BE2C (cell line): ENCODE results near the gene KRT76.
"Not testable (repeated sequence)": the region's sequence is repeated elsewhere in the genome, so short reads cannot be mapped to it uniquely, and the experiment has no call there.

ENCODE experiments used
- DNase-seq: peaks from one replicate; pipeline ENCODE4 v3.0.0-alpha.2; 2020
- H3K27me3 ChIP-seq: fragments of 250-450 bp; sonication (Bioruptor Pico); 2 replicates; pipeline ENCODE4 v1.5.1; 2020; ENCODE audit warnings: mild to moderate bottlenecking
- H3K36me3 ChIP-seq: fragments of 250-450 bp; sonication (Bioruptor Pico); 2 replicates; pipeline ENCODE4 v1.5.1; 2020; ENCODE audit warnings: mild to moderate bottlenecking
- H3K4me1 ChIP-seq: fragments of 250-450 bp; sonication (Bioruptor Pico); 2 replicates; pipeline ENCODE4 v1.5.1; 2020
- H3K4me3 ChIP-seq: 2 replicates; pipeline ENCODE4 v1.5.1; 2011; ENCODE audit warnings: low read depth, low read length
- H3K9me3 ChIP-seq: fragments of 250-450 bp; sonication (Bioruptor Pico); 2 replicates; pipeline ENCODE4 v1.5.1; 2020
- TF ChIP-seq, protein P1 (sequence below): IDR thresholded peaks from 2 replicates; pipeline ENCODE4 v1.5.1; 2012; ENCODE audit warnings: mild to moderate bottlenecking, low read depth, low read length

KRT76 gene

GRCh38 chr12:52763991-52764390 is 13.2 kb downstream of the KRT76 start:
- no peaks in the 10 kb centered on the region for H3K36me3 ChIP-seq
- no peaks in the 10 kb centered on the region for H3K9me3 ChIP-seq
- no peak overlapping the region for H3K4me3 ChIP-seq
- DNase-seq, result no peak
- no peaks in the 10 kb centered on the region for H3K4me1 ChIP-seq
- TF ChIP-seq, protein P1, sequence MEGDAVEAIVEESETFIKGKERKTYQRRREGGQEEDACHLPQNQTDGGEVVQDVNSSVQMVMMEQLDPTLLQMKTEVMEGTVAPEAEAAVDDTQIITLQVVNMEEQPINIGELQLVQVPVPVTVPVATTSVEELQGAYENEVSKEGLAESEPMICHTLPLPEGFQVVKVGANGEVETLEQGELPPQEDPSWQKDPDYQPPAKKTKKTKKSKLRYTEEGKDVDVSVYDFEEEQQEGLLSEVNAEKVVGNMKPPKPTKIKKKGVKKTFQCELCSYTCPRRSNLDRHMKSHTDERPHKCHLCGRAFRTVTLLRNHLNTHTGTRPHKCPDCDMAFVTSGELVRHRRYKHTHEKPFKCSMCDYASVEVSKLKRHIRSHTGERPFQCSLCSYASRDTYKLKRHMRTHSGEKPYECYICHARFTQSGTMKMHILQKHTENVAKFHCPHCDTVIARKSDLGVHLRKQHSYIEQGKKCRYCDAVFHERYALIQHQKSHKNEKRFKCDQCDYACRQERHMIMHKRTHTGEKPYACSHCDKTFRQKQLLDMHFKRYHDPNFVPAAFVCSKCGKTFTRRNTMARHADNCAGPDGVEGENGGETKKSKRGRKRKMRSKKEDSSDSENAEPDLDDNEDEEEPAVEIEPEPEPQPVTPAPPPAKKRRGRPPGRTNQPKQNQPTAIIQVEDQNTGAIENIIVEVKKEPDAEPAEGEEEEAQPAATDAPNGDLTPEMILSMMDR, result no peak
- H3K27me3 ChIP-seq, result no peaks in the 10 kb centered on the region

DNA sequence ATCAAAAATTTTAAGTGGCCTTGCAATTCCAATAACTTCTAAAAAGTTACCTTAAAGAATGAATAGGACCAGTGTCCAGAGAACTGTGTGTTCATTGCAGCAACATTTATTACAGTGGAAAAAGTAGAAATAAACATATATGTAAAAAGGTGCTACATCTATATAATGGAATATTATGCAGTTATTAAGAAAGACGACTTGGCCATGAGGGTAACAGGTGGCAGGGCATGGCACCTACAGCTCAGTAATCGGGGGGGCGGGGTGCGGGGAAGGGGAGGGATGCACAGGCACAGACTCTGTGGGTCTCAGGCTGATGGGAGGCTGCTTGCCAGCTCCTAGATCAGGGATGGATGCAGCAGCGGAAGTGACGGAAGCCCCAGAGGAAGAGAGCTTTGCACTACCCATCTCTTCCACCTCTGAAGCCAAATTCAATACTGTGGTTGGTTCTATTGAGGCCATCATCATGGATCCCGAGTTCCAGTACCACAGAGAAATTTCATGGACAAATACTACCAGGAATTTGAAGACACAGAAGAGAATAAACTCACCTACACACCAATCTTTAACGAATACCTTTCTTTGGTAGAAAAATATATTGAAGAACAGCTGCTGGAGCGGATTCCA is 14.0 kb downstream of the KRT76 start:
- TF ChIP-seq, protein P1, result no peak
- DNase-seq, result no peak
- no peaks in the 10 kb centered on the region; the same call in 1 of the 2 replicates for H3K27me3 ChIP-seq
- no peaks in the 10 kb centered on the region for H3K9me3 ChIP-seq
- no peaks in the 10 kb centered on the region for H3K36me3 ChIP-seq
- H3K4me1 ChIP-seq, result no peaks in the 10 kb centered on the region
- no peak overlapping the region for H3K4me3 ChIP-seq

GRCh38 chr12:52761802-52762201 is 15.3 kb downstream of the KRT76 start:
- no peak for DNase-seq
- H3K9me3 ChIP-seq, result no peaks in the 10 kb centered on the region
- no peaks in the 10 kb centered on the region for H3K36me3 ChIP-seq
- no peak overlapping the region for H3K4me3 ChIP-seq
- TF ChIP-seq, protein P1, result no peak
- no peaks in the 10 kb centered on the region; the same call in 1 of the 2 replicates for H3K27me3 ChIP-seq
- no peaks in the 10 kb centered on the region for H3K4me1 ChIP-seq

DNA sequence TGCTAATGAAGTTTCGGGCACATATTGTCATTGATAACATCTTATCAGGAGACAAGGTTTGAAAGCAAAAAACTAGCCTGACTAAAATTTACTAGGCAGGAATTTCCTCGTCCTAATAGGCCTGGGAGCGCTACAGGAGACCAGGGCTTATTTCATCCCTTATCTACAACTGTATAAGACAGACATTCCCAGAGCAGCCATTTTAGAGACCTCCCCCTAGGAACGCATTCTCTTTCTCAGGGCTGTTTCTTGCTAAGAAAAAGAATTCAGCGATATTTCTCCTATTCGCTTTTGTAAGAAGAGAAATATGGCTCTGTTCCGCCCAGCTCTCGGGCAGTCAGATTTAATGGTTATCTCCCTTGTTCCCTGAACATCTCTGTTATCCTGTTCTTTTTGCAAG is 15.9 kb downstream of the KRT76 start:
- not testable (repeated sequence) for H3K27me3 ChIP-seq, H3K9me3 ChIP-seq, H3K4me1 ChIP-seq, H3K4me3 ChIP-seq, DNase-seq, H3K36me3 ChIP-seq

GRCh38 chr12:52760623-52761022 is 16.5 kb downstream of the KRT76 start:
- no peaks in the 10 kb centered on the region; the same call in 1 of the 2 replicates for H3K27me3 ChIP-seq
- H3K36me3 ChIP-seq, result no peaks in the 10 kb centered on the region
- no peak overlapping the region for H3K4me3 ChIP-seq
- no peaks in the 10 kb centered on the region for H3K9me3 ChIP-seq
- TF ChIP-seq, protein P1, result no peak
- DNase-seq, result no peak
- H3K4me1 ChIP-seq, result no peaks in the 10 kb centered on the region

GRCh38 chr12:52759695-52760094 is 17.4 kb downstream of the KRT76 start:
- Histone ChIP-seq H3K9me3 (no peaks in the 10 kb centered on the region), H3K4me1 (no peaks in the 10 kb centered on the region), H3K36me3 (no peaks in the 10 kb centered on the region), H3K4me3 (no peak overlapping the region), H3K27me3 (no peaks in the 10 kb centered on the region; the same call in 1 of the 2 replicates)
- DNase-seq, result no peak
- TF ChIP-seq, protein P1, result no peak

DNA sequence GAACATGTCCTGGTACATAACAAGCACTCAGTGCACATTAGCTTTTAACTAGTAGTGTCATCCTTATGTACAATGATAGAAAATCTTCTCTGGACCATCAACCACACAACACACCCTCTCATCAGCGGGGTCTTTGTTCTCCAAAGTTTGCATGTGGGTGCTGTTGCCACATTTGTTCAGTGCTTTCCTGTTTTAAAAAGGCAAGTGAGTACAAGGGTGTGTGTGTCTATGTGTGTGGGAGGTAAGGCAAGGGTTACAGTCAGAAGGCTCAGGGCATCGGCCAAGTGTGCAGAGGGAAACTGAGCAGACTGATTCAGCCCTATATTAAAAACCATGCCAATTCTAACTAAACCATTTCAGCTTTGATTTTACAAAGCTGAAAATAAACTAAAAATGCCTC is 17.9 kb downstream of the KRT76 start:
- no peak for DNase-seq
- TF ChIP-seq, protein P1, result no peak

More for the DNA sequence above, 17.9 kb downstream of the KRT76 start:
- Histone ChIP-seq H3K4me1 (no peaks in the 10 kb centered on the region), H3K36me3 (no peaks in the 10 kb centered on the region), H3K27me3 (no peaks in the 10 kb centered on the region; the same call in 1 of the 2 replicates), H3K9me3 (no peaks in the 10 kb centered on the region), H3K4me3 (no peak overlapping the region)
